GM21447 (cell line): ENCODE data around the gene TBRG1.

Source experiments
- ATAC-seq: cut with Tn5 transposase; IDR thresholded peaks from one replicate; pipeline ENCODE4 v1.9.1; 2021; ENCODE audit not compliant: unreplicated experiment

The TBRG1 gene

GRCh38 chr11:124612567-124613246 is 10.0 kb upstream of the TBRG1 start:
- ATAC-seq = no peak

- ATAC-seq = no peak
Observed at GRCh38 chr11:124618863-124619262, 3.8 kb upstream of the TBRG1 start.

- ATAC-seq = no peak
Observed at GRCh38 chr11:124623861-124624525, 1.3 kb downstream of the TBRG1 start.

GRCh38 chr11:124625504-124626168 is 3.0 kb downstream of the TBRG1 start:
- ATAC-seq = no peak

- no peak for ATAC-seq
Observed at GRCh38 chr11:124627546-124627945, 4.9 kb downstream of the TBRG1 start.

- no peak for ATAC-seq
Observed at GRCh38 chr11:124629961-124630360, 7.3 kb downstream of the TBRG1 start.

- no peak for ATAC-seq
Observed at GRCh38 chr11:124633355-124633754, 10.7 kb downstream of the TBRG1 start.

- ATAC-seq = no peak
Observed at GRCh38 chr11:124635932-124636331, 13.3 kb downstream of the TBRG1 start.

- no peak for ATAC-seq
Observed at GRCh38 chr11:124638500-124638899, 15.8 kb downstream of the TBRG1 start.

GRCh38 chr11:124639186-124639585 is 16.5 kb downstream of the TBRG1 start:
- no peak for ATAC-seq

- ATAC-seq = no peak
Observed at GRCh38 chr11:124640666-124641065, 18.0 kb downstream of the TBRG1 start.

GRCh38 chr11:124642628-124643027 is 20.0 kb downstream of the TBRG1 start:
- no peak for ATAC-seq

GRCh38 chr11:124643042-124643604 is 20.5 kb downstream of the TBRG1 start:
- no peak for ATAC-seq

- ATAC-seq = no peak
Observed at GRCh38 chr11:124643605-124644425, 21.2 kb downstream of the TBRG1 start.

- peak; percentile 69 for ATAC-seq
Observed at GRCh38 chr11:124644426-124645280, 22.0 kb downstream of the TBRG1 start.

- ATAC-seq = no peak
Observed at GRCh38 chr11:124646148-124646547, 23.5 kb downstream of the TBRG1 start.

- ATAC-seq = no peak
Observed at GRCh38 chr11:124648610-124649009, 25.9 kb downstream of the TBRG1 start.

- ATAC-seq = no peak
Observed at GRCh38 chr11:124656774-124657630, 34.3 kb downstream of the TBRG1 start.

- ATAC-seq = no peak
Observed at GRCh38 chr11:124657904-124658303, 35.2 kb downstream of the TBRG1 start.
